COLO668 (cell line): Measurements from ENCODE around the gene EVA1C.
"Not testable (repeated sequence)": the region's sequence is repeated elsewhere in the genome, so short reads cannot be mapped to it uniquely, and the experiment has no call there.

Experiments used
- DNase-seq: peaks from one replicate; lab custom pipeline; 2025; ENCODE audit not compliant: unreplicated experiment; lab: John Stamatoyannopoulos, UW

Gene EVA1C

DNA sequence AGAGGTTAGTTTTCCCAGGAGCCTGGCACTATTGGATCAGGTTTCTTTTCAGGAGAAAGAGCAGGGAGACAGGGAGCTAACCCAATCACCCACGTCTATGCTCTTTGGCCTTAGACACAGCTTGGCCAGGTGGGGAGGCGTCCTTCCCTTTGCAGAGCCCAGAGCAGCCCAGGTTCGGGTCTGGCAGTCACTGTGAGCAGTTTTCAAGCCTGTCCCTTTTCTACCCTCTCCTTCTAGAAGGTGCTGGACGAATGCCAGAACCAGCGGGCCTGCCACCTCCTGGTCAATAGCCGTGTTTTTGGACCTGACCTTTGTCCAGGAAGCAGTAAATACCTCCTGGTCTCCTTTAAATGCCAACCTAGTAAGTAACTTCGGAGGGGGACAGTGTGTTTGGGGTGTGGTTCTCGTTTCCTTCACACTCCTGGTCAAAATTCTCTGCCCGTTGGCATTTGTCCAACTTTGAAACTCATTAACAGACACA lies 44.9 kb downstream of the EVA1C start:
- peak; percentile 10 for DNase-seq

- DNase-seq, result no peak
Observed at GRCh38 chr21:32457962-32458361, 45.5 kb downstream of the EVA1C start.

GRCh38 chr21:32459972-32460371 lies 47.5 kb downstream of the EVA1C start:
- DNase-seq, result no peak

DNA sequence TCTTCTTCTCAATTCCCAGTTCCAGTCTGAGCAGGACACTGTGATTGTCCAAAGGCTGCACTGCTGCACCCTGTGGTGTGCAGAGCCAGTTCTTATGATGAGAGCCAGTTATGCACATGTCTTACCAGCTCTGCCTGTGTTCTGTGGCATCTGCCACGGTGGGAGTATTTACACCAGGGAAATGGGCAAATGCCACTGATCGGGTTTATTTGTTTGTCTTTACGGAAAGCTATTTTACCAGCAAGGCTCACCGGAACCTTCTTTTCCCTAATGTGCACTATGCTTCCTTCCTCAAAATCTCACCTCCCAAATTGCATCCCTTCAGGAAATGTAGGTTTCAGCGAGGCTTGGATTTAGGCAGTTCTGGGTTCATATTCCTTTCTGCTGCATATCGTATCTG lies 49.0 kb downstream of the EVA1C start:
- DNase-seq, result no peak

DNA sequence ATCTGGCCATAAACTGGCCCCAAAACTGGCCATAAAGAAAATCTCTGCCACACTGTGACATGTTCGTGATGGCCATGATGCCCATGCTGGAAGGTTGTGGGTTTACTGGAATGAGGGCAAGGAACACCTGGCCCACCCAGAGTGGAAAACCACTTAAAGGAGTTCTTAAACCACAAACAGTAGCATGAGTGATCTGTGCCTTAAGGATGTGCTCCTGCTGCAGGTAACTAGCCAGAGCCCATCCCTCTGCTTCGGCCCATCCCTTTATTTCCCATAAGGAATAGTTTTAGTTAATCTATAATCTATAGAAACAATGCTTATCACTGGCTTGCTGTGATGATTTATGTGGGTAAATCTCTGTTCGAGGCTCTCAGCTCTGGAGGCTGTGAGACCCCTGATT lies 50.1 kb downstream of the EVA1C start:
- not testable (repeated sequence) for DNase-seq

DNA sequence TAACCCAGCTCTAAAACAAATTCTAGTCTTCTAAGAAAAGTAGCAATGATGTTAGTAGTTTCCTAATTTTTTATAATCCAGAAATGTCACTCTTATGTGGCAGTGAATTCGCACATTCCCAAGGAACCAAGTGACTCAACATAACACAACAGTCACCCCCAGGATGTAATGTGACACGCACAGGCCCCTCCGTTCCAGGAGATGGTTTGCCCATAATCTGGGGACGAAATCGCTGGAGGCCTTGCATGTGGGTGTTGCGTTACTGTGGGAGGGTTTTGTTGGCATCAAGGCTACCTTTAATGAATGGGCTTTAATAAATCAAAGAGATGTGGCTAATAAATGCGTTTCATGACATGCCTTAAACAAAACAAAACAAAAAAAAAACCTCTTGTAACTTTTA lies 50.9 kb downstream of the EVA1C start:
- no peak for DNase-seq

- no peak for DNase-seq
Observed at GRCh38 chr21:32463889-32464300, 51.4 kb downstream of the EVA1C start.

- DNase-seq, result no peak
Observed at GRCh38 chr21:32467291-32467690, 54.8 kb downstream of the EVA1C start.

- DNase-seq, result no peak
Observed at GRCh38 chr21:32468681-32469111, 56.2 kb downstream of the EVA1C start.

GRCh38 chr21:32469628-32470027 lies 57.1 kb downstream of the EVA1C start:
- no peak for DNase-seq

- DNase-seq, result no peak
Observed at GRCh38 chr21:32470206-32470605, 57.7 kb downstream of the EVA1C start.

- no peak for DNase-seq
Observed at GRCh38 chr21:32472890-32473765, 60.6 kb downstream of the EVA1C start.

DNA sequence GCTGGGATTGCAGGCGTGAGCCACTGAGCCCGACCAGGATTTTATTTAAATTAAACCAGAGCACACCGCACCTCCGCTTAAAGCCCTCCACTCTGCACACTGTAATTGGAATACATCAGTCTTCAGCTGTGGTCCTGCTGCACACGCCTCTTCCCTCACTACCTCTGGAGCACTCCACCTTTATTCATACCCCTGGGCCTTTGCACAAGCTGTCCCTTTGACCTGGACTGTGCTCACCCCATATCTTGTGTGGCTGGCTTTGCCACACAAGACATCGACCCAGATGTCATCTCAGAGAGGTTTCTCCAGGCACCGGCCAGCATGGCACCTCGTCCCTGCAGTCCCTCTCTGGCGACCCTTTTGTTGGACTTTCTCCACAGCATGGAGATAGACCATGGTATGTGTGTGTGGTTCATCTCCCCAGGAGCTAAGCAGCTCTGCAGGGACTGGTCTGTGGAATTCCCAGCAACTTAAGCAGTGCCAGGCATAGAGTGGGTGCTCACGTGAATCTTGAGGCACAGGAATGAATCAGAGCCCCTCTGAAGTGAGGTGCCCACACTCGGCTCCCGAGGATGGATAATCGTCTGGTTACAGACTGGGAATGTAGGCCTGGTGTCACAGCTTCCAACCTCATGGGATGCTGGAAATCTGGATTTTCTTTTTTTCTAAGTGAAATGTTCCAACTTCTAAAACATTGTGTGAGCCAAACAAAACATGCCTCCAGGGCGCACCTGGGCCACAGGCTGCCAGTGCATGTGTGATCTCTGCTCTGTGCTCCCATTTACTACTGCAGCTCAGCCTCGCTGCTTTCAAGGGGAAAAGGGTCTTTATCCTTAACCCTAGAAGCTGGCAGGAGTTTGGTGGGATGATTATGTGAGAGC lies 61.9 kb downstream of the EVA1C start:
- no peak for DNase-seq

GRCh38 chr21:32475162-32475812 lies 62.8 kb downstream of the EVA1C start:
- DNase-seq, result no peak

DNA sequence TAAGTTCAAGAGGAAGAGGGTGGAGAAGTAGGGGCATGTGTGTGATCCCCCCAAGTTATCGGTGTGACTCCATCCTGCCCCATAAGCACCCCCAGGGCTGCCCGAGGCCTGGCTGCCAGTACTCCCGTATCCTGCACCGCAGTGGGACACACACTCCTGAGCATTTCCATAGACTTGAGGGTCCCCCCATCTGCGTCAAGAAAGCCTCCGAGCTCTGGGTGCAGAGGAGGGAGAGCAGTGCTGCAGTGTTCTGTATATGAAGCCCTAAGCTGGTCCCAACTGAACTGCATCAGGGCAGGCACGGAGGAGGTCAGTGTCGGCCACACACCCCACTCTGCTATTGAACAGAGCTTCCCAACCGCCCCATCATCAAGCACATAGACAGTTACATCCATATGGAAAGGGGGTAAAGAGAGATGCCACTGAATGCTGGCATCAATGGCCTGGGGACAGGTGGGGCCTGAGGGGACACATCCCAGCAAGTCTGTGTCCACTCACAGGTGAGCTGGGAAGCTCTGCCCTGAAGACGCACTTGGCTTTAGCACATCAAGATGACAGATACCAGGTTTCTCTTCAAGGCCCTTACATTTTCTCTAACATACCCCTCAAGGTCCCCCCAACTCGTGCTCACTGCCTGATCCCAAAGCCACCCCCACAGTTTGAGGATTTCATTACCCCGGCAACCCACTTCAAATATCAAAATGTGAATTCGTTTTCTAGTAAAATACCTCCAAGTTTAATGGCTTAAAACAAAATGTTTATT lies 64.3 kb downstream of the EVA1C start:
- no peak for DNase-seq

DNA sequence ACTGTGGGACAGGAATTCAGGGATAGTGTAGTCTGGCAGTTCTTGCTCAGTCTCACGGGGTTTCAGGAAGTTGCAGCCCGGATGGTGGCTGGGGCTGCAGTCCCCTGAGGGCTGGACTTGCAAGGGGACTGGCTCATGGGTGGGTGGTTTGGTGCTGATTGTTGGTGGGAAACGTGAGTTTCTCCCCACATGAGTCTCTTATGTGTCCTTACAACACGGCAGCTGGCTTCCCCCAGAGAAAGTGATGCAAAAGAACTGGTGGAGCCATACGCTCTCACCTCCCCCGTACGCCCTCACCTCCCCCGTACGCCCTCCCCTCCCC lies 64.9 kb downstream of the EVA1C start:
- DNase-seq, result no peak

DNA sequence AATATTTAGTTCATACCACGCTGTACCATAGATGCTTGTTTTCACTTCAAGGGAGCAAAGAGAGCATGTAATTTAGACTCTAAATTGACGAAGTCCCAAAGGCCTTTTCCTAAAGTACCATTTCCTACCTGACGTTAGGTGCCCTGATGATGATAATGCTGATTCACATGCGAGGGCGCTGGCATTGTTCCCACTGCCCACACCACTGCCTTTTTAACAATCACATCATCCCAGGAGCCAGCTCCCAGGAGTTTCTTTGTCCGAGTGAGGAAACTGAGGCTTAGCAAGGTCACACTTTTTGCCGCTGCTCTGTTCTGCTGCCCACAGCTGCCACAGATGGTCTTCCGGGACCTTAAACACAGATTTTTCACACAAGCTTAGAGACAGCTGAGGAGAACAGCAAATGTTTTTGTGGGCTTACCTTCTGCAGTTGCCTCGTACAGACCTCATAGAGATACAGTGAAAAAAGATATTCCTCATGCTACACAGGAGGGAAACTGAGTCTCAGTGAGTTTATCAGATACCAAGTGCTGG lies 69.4 kb downstream of the EVA1C start:
- no peak for DNase-seq

DNA sequence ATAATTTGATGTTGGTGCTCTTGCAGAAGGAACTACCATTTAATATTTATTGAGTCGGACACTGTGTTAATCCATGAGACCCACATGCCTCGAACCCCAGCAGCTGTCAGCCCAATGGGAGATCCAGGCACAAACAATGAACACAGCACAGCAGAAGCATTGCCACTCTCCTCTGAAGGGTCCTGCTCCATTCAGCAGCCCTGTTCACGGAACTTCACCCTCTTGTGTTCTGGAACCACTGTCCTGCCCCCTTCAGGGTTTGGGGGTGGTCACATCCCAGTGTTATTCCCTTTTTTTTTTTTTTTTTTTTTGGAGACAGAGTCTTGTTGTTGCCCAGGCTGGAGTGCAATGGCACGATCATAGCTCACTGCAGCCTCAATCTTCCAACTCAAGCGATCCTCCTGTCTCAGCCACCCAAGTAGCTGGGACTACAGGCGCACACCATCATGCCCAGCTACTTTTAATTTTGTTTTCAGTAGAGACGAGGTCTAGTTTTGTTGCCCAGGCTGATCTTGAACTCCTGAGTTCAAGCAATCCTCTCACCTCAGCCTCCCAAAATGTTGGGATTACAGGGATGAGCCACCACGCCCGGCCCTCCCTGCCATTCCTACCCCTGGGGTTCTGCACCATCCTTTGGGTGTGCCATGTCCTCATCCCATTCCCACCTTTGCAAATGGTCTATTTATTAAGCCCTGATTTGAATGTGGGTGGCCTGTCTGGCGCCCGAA lies 70.2 kb downstream of the EVA1C start:
- DNase-seq, result no peak

GRCh38 chr21:32483293-32483595 lies 70.7 kb downstream of the EVA1C start:
- DNase-seq, result no peak
